Keratinocyte (primary cell): ENCODE data around the gene RFX7. TPM values are rescaled to one million over a fixed set of nuclear protein-coding genes. Genes with fewer than 3 reads are reported as not detected.
A peak's percentile ranks its signal among the peaks of the same experiment; 100 is the strongest.

Experiments
- DNase-seq: peaks from one replicate; pipeline ENCODE4 v3.0.0-alpha.2; 2011; ENCODE audit warnings: low read depth, missing footprints, low spot score
- FAIRE-seq: peaks from 2 replicates; lab custom pipeline; 2011; peaks lifted over from hg19 to GRCh38; lab: Jason Lieb, UNC
- H2AFZ ChIP-seq: 2 replicates; pipeline ENCODE4 v1.6.0; 2012; ENCODE audit warnings: low read length, control low read depth, inconsistent platforms; ENCODE audit not compliant: control insufficient read depth
- H3K27ac ChIP-seq: 2 replicates; pipeline ENCODE4 v1.5.1; 2011; ENCODE audit warnings: low read length; ENCODE audit not compliant: control insufficient read depth, insufficient read depth
- H3K27me3 ChIP-seq: 3 replicates; pipeline ENCODE4 v1.6.0; 2011; ENCODE audit warnings: low read length; ENCODE audit not compliant: control insufficient read depth, insufficient read depth; ENCODE audit errors: extremely low read depth
- H3K36me3 ChIP-seq, 2 experiments: 2 replicates in 1 of 2; 3 replicates in 1 of 2; pipeline ENCODE4 v1.5.1; 2011; ENCODE audit warnings: low read length in 2 of 2, mild to moderate bottlenecking in 1 of 2; ENCODE audit not compliant: control insufficient read depth in 2 of 2, insufficient read depth in 2 of 2; ENCODE audit errors: extremely low read depth in 1 of 2
- H3K4me1 ChIP-seq: 3 replicates; pipeline ENCODE4 v1.5.1; 2011; ENCODE audit warnings: low read length; ENCODE audit not compliant: control insufficient read depth, insufficient read depth; ENCODE audit errors: extremely low read depth
- H3K4me2 ChIP-seq: 3 replicates; pipeline ENCODE4 v1.6.0; 2011; ENCODE audit warnings: low read depth, low read length; ENCODE audit not compliant: control insufficient read depth, insufficient read depth; ENCODE audit errors: extremely low read depth
- H3K4me3 ChIP-seq, 3 experiments: fragments of 200-600 bp in 1 of 3; sonication (generic) in 1 of 3; 2 replicates in 2 of 3; 3 replicates in 1 of 3; pipeline ENCODE4 v1.5.1; 2011 to 2016; ENCODE audit warnings: low read length in 3 of 3, mild to moderate bottlenecking in 3 of 3, control low read depth in 2 of 3, inconsistent platforms in 1 of 3, low read depth in 1 of 3, mixed read lengths in 1 of 3, mixed run types in 1 of 3, moderate library complexity in 1 of 3; ENCODE audit not compliant: control insufficient read depth in 2 of 3, insufficient read depth in 2 of 3; ENCODE audit errors: extremely low read depth in 1 of 3
- H3K79me2 ChIP-seq: 2 replicates; pipeline ENCODE4 v1.6.0; 2012; ENCODE audit warnings: low read length; ENCODE audit not compliant: control insufficient read depth, insufficient read depth
- H3K9ac ChIP-seq: 3 replicates; pipeline ENCODE4 v1.6.0; 2011; ENCODE audit warnings: low read length; ENCODE audit not compliant: control insufficient read depth, insufficient read depth; ENCODE audit errors: extremely low read depth
- H3K9me1 ChIP-seq: 3 replicates; pipeline ENCODE4 v1.6.0; 2011; ENCODE audit warnings: low read length; ENCODE audit not compliant: control insufficient read depth, insufficient read depth; ENCODE audit errors: extremely low read depth
- H3K9me3 ChIP-seq: 2 replicates; pipeline ENCODE4 v1.5.1; 2012; ENCODE audit warnings: low read depth, low read length; ENCODE audit not compliant: control insufficient read depth
- H4K20me1 ChIP-seq: 3 replicates; pipeline ENCODE4 v1.6.0; 2011; ENCODE audit warnings: low read length; ENCODE audit not compliant: control insufficient read depth, insufficient read depth; ENCODE audit errors: extremely low read depth
- CTCF ChIP-seq, 3 experiments: IDR thresholded peaks in 1 of 3; conservative IDR thresholded peaks in 1 of 3; optimal IDR thresholded peaks in 1 of 3; 2 replicates in 2 of 3; 3 replicates in 1 of 3; pipeline versions ENCODE3 to v1.5.1; 2011; ENCODE audit warnings: low read length in 3 of 3, mild to moderate bottlenecking in 3 of 3, moderate library complexity in 2 of 3, control low read depth in 1 of 3, inconsistent platforms in 1 of 3; ENCODE audit not compliant: insufficient read depth in 2 of 3; ENCODE audit errors: extremely low read depth in 1 of 3
- EZH2 ChIP-seq: IDR thresholded peaks from one replicate; pipeline ENCODE4 v1.6.1; 2012; ENCODE audit warnings: inconsistent platforms, mild to moderate bottlenecking, low read length, moderate library complexity
- dilution Hi-C: fragments of 300-500 bp; cut with MboI; formaldehyde crosslinking; loops from one replicate; pipeline ENCODE4 v1.7.0; 2020; ENCODE audit warnings: low sequenced_read_pairs; ENCODE audit not compliant: extremely low pct_ligation_motif_present
- polyA plus RNA-seq, 5 experiments: library from polyadenylated mRNA; depleted of rRNA in 3 of 5; stranded (reverse) in 3 of 5; stranded (forward) in 1 of 5; unstranded in 1 of 5; fragments of >200 nt; gene quantifications; 1 replicate in 1 of 5; 2 replicates in 3 of 5; 3 replicates in 1 of 5; pipeline versions ENCODE4 v1.2.1 to v1.2.3, GENCODE V29; 2011 to 2012; ENCODE audit warnings: missing spikeins in 2 of 5, low read depth in 1 of 5, low replicate concordance in 1 of 5

RFX7 gene
- polyA plus RNA-seq, 1 donor (not counting 4 experiments of a cell fraction or from before 2014, with no cell fraction given): 16.3 TPM

DNA sequence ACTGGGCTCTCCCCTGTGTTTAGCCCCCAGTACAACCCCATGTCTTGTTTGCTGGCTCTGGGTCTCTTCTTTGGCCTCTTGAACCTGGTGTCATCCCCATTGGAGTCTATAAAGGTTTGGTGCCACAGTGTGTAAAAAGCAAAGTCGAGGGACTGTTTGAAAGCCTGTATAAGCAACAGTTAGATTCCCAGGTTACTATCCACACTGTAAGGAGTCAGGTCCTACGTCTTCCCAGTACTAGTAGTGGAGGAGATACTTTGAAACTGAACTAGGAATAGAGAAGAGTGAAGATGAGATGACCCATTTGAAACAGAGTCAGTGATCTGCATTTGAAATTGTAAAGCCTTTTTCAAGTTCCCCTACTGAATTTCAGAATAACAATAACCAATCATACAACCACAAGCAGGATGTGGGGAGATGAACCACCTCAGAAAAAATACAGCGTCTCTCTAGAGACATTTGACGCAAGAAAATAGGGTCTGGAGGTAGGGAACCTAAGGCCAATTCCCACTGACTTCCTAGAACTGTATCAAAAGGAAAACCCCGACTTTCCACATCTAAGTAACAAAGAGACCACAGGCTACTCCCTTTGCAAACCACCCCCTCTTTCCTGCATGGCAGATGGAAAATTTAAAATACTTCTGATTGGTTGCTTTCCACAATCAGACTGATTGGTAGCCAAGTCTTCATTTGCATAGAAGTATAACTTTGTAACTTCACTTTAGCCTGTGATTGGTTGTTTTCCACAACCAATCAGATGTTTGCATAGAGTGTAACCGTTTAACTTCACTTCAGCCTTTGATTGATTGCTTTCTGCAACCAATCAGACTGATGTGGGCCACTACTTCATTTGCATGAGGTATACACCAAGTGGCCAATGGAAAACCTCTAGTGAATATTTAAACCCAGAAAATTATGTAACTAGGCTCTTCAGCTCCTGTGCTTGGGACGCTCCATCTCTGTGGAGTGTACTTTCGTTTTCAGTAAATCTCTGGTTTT lies 200.4 kb downstream of the RFX7 start:
- no peaks in the 10 kb centered on the region for H3K9me1 ChIP-seq
- H3K27ac ChIP-seq: peak overlapping the region; percentile 91
- peak overlapping the region; percentile 24 for H3K4me2 ChIP-seq
- no peaks in the 10 kb centered on the region for H3K9me3 ChIP-seq
- no peak for TF ChIP-seq CTCF (optimal IDR thresholded peaks at IDR 0.05 in 1 of 3, IDR thresholded peaks at IDR 0.05 in 1 of 3, conservative IDR thresholded peaks at IDR 0.05 in 1 of 3; ENCODE audit: extremely low read depth in 1 of 3, insufficient read depth in 2 of 3, low read length in 3 of 3)
- no peak for TF ChIP-seq EZH2
- H3K27me3 ChIP-seq: no peaks in the 10 kb centered on the region
- no peaks in the 10 kb centered on the region for H3K36me3 ChIP-seq
- no peak overlapping the region for H3K9ac ChIP-seq
- H3K79me2 ChIP-seq: no peaks in the 10 kb centered on the region
- H2AFZ ChIP-seq: no peak overlapping the region
- DNase-seq: no peak
- H4K20me1 ChIP-seq: no peaks in the 10 kb centered on the region
- dilution Hi-C loops: no loop called here
- peaks cover 61% of the 10 kb centered on the region for H3K4me1 ChIP-seq
- no peak overlapping the region for H3K4me3 ChIP-seq
- peak; percentile 26 for FAIRE-seq

- Histone ChIP-seq H3K4me3 (no peak overlapping the region), H3K9me3 (no peaks in the 10 kb centered on the region), H3K27ac (peak overlapping the region; percentile 91), H3K36me3 (no peaks in the 10 kb centered on the region), H4K20me1 (no peaks in the 10 kb centered on the region), H3K9ac (no peak overlapping the region), H3K27me3 (no peaks in the 10 kb centered on the region), H2AFZ (no peak overlapping the region), H3K4me1 (peaks cover 67% of the 10 kb centered on the region), H3K79me2 (no peaks in the 10 kb centered on the region), H3K4me2 (peak overlapping the region; percentile 24), H3K9me1 (no peaks in the 10 kb centered on the region)
- DNase-seq (no peak), FAIRE-seq (no peak)
- no peak for TF ChIP-seq CTCF (optimal IDR thresholded peaks at IDR 0.05 in 1 of 3, IDR thresholded peaks at IDR 0.05 in 1 of 3, conservative IDR thresholded peaks at IDR 0.05 in 1 of 3; ENCODE audit: extremely low read depth in 1 of 3, insufficient read depth in 2 of 3, low read length in 3 of 3)
- no peak for TF ChIP-seq EZH2
- dilution Hi-C loops: no loop called here
Measured at GRCh38 chr15:56042498-56042897, 201.2 kb downstream of the RFX7 start.
